ENCODE data around the gene HOXA7. TPM values are rescaled to one million over a fixed set of nuclear protein-coding genes. Genes with fewer than 3 reads are reported as not detected.

Gene HOXA7
- total and polyA plus RNA-seq, 2 of the 8 experiments (the other 6 are each of a cell fraction or from before 2014, with no cell fraction given): 0.03 TPM; not detected in 1

- H3K4ac ChIP-seq (replicated peaks; ENCODE audit: insufficient read length, low read depth, low read length): no peak overlapping the region
- H4K5ac ChIP-seq (ENCODE audit: insufficient read length, low read depth, low read length): no peak overlapping the region
- no peak overlapping the region for H2BK5ac ChIP-seq (ENCODE audit: low read depth, low read length)
- H2BK120ac ChIP-seq (replicated peaks; ENCODE audit: low read depth, low read length): no peak overlapping the region
- no peak overlapping the region for H3K4me3 ChIP-seq (ENCODE audit: extremely low read depth in 1 of 4, insufficient read depth in 2 of 4, low read depth in 3 of 4, low read length in 4 of 4)
- no peaks in the 10 kb centered on the region for H3K9me3 ChIP-seq (ENCODE audit: insufficient read depth in 2 of 2, low read depth in 1 of 2, low read length in 1 of 2)
- no peaks in the 10 kb centered on the region; a peak in 3 of 7 replicates for H3K4me1 ChIP-seq (replicated peaks in 1 of 4; ENCODE audit: control insufficient read depth in 3 of 4, insufficient read depth in 4 of 4, low read length in 3 of 4)
- no peak overlapping the region for H3K27ac ChIP-seq (ENCODE audit: low read depth, low read length)
- H3K79me2 ChIP-seq (ENCODE audit: control insufficient read depth in 1 of 2, insufficient read depth in 2 of 2, low read length in 2 of 2): no peaks in the 10 kb centered on the region
- no peak for FAIRE-seq
- 18% methylated on average over 3 of the region's 3 CpGs; no CpG with 5 or more reads in 1 of the 2 experiments for WGBS, 2 experiments (ENCODE audit: extremely low coverage in 1 of 2, insufficient coverage in 1 of 2, insufficient read length in 1 of 2, insufficient replicate concordance in 2 of 2, low coverage in 1 of 2, low lambda C conversion rate in 2 of 2, missing lambda C conversion rate in 1 of 2)
- no peak overlapping the region for H2AK5ac ChIP-seq (ENCODE audit: low read depth, low read length)
- DNase-seq (ENCODE audit: low read depth in 1 of 2, low spot score in 2 of 2): no peak
- no peak overlapping the region for H3K18ac ChIP-seq (ENCODE audit: extremely low read depth, low read length)
- no peak overlapping the region for H3K14ac ChIP-seq (ENCODE audit: insufficient read length)
- no peak overlapping the region for H4K8ac ChIP-seq (ENCODE audit: extremely low read depth, insufficient read depth, low read length)
- H2BK15ac ChIP-seq (ENCODE audit: low read length): no peak overlapping the region
- POLR2A ChIA-PET (ENCODE audit: partially characterized antibody): interaction anchor here (1.3 kb wide), 1 partner anchor 12 kb away, joined by 5 read pairs; no protein-coding TSS in a partner anchor
- CTCF ChIA-PET (ENCODE audit: partially characterized antibody): interaction anchor here (0.8 to 4.8 kb wide), 7 partner anchors 9 to 341 kb away, joined by 3 to 33 read pairs (median 3); partner anchors contain the start of gene HOXA5
- H3K23me2 ChIP-seq (ENCODE audit: low read depth, low read length): no peaks in the 10 kb centered on the region; the same call in 1 of the 2 replicates
- no peaks in the 10 kb centered on the region; a peak in 1 of 8 replicates for H3K36me3 ChIP-seq (ENCODE audit: control insufficient read depth in 2 of 4, insufficient read depth in 4 of 4, low read length in 3 of 4)
- H2BK12ac ChIP-seq (ENCODE audit: low read depth, low read length): no peak overlapping the region
- H4K91ac ChIP-seq (replicated peaks; ENCODE audit: insufficient read length, low read length): no peak overlapping the region
- peaks cover 97 to 99% (median 98%) of the 10 kb centered on the region in 4 experiments for H3K27me3 ChIP-seq (replicated peaks in 1 of 4; ENCODE audit: control insufficient read depth in 3 of 4, extremely low read depth in 1 of 4, insufficient read depth in 3 of 4, low read length in 3 of 4)
- H2AFZ ChIP-seq (ENCODE audit: low read length): no peak overlapping the region
- no peak overlapping the region for H3K23ac ChIP-seq (ENCODE audit: insufficient read length)
- no peak overlapping the region for H3K56ac ChIP-seq (replicated peaks; ENCODE audit: insufficient read length, low read depth, low read length)
- H2BK20ac ChIP-seq (ENCODE audit: low read length): no peak overlapping the region
- H3K4me2 ChIP-seq (ENCODE audit: insufficient read depth in 1 of 2, low read depth in 2 of 2, low read length in 2 of 2): no peak overlapping the region; a peak in 1 of 4 replicates
- H3K79me1 ChIP-seq (ENCODE audit: low read depth, low read length): no peaks in the 10 kb centered on the region
- H3K9ac ChIP-seq (replicated peaks in 1 of 4; ENCODE audit: extremely low read depth in 1 of 4, low read depth in 3 of 4, low read length in 3 of 4): no peak overlapping the region
- peaks cover 30 to 34% of the 10 kb centered on the region in 2 experiments for H4K20me1 ChIP-seq (replicated peaks in 1 of 2; ENCODE audit: control insufficient read depth in 1 of 2, insufficient read depth in 2 of 2, low read length in 2 of 2)
- TF ChIP-seq SAP30 (IDR thresholded peaks at IDR 0.05; ENCODE audit: insufficient read depth, insufficient replicate concordance, low read length) (no peak), EZH2 (IDR thresholded peaks at IDR 0.05; ENCODE audit: low read depth, low read length, severe bottlenecking) (peak; percentile 30), BACH1 (IDR thresholded peaks at IDR 0.05; ENCODE audit: low read length) (no peak), NANOG (IDR thresholded peaks at IDR 0.05; ENCODE audit: insufficient read depth, low read depth, low read length, poor library complexity, severe bottlenecking) (no peak), USF2 (IDR thresholded peaks at IDR 0.05; ENCODE audit: low read length) (no peak), RFX5 (IDR thresholded peaks at IDR 0.05; ENCODE audit: borderline replicate concordance, low read depth, low read length) (no peak), TCF12 (IDR thresholded peaks at IDR 0.05; ENCODE audit: low read depth, low read length) (no peak), JUN (IDR thresholded peaks at IDR 0.05; ENCODE audit: low read depth, low read length) (no peak), EP300 (IDR thresholded peaks at IDR 0.05; ENCODE audit: borderline replicate concordance in 1 of 2, low read depth in 2 of 2, low read length in 2 of 2) (no peak), NRF1 (IDR thresholded peaks at IDR 0.05; ENCODE audit: low read depth, low read length) (no peak)
- TF ChIP-seq, protein P1, sequence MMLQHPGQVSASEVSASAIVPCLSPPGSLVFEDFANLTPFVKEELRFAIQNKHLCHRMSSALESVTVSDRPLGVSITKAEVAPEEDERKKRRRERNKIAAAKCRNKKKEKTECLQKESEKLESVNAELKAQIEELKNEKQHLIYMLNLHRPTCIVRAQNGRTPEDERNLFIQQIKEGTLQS (IDR thresholded peaks at IDR 0.05; ENCODE audit: insufficient read depth, low read depth, low read length): no peak
Observed at GRCh38 chr7:27118580-27118979, 37.9 kb downstream of the HOXA7 start.

Data from H1 (cell line).